T-helper 1 cell treated with Interleukin-12 subunit alpha and Interleukin-12 subunit beta and Interleukin-4 antibody, amounts not matched to agents 30 μg/mL and 1 μg/mL, for 36 hours (primary cell): ENCODE results near the gene STAT5A.
"Not testable (repeated sequence)": the region's sequence is repeated elsewhere in the genome, so short reads cannot be mapped to it uniquely, and the experiment has no call there.

ENCODE experiments used
- H3K27ac Mint-ChIP-seq: one replicate; pipeline ENCODE4 v1.8.0; 2021; ENCODE audit warnings: mild to moderate bottlenecking, mixed read lengths
- H3K27me3 Mint-ChIP-seq: one replicate; pipeline ENCODE4 v1.8.0; 2021; ENCODE audit warnings: low read depth, mixed read lengths
- H3K36me3 Mint-ChIP-seq: one replicate; pipeline ENCODE4 v1.8.0; 2021; ENCODE audit warnings: low read depth, mixed read lengths
- H3K4me1 Mint-ChIP-seq: one replicate; pipeline ENCODE4 v1.8.0; 2021; ENCODE audit warnings: low read depth, mixed read lengths
- H3K4me3 Mint-ChIP-seq: one replicate; pipeline ENCODE4 v1.8.0; 2021; ENCODE audit warnings: mild to moderate bottlenecking, moderate library complexity, mixed read lengths
- H3K9me3 Mint-ChIP-seq: one replicate; pipeline ENCODE4 v1.8.0; 2021; ENCODE audit warnings: mixed read lengths

Gene STAT5A

DNA sequence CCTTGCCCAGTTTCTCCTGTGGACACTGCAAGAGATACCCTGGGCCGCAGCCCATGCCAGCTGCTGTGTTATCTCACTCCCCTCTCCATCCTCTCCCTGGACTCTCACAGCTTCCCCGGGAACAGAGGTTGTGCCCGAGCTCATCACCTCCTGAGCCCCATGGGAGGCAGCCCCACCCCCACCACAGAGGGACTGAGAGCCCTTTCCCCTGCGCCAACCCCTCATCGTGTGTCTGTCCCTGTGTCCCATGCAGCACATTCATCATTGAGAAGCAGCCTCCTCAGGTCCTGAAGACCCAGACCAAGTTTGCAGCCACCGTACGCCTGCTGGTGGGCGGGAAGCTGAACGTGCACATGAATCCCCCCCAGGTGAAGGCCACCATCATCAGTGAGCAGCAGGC lies 12.7 kb downstream of the STAT5A start:
- peaks cover 49% of the 10 kb centered on the region for H3K36me3 Mint-ChIP-seq
- H3K9me3 Mint-ChIP-seq: no peaks in the 10 kb centered on the region
- H3K4me1 Mint-ChIP-seq: peaks cover 12% of the 10 kb centered on the region
- no peak overlapping the region for H3K27ac Mint-ChIP-seq
- H3K27me3 Mint-ChIP-seq: no peaks in the 10 kb centered on the region
- H3K4me3 Mint-ChIP-seq: no peak overlapping the region

GRCh38 chr17:42303694-42304093 lies 15.4 kb downstream of the STAT5A start:
- Mint-ChIP-seq H3K27ac (peak overlapping the region; percentile 46), H3K4me3 (no peak overlapping the region), H3K9me3 (no peaks in the 10 kb centered on the region), H3K27me3 (no peaks in the 10 kb centered on the region), H3K36me3 (peaks cover 59% of the 10 kb centered on the region), H3K4me1 (peaks cover 22% of the 10 kb centered on the region)

GRCh38 chr17:42304187-42305030 lies 16.1 kb downstream of the STAT5A start:
- Mint-ChIP-seq H3K4me1 (peaks cover 25% of the 10 kb centered on the region), H3K4me3 (no peak overlapping the region), H3K9me3 (no peaks in the 10 kb centered on the region), H3K27ac (peak overlapping the region; percentile 19), H3K36me3 (peaks cover 60% of the 10 kb centered on the region), H3K27me3 (no peaks in the 10 kb centered on the region)

- H3K9me3 Mint-ChIP-seq, H3K27ac Mint-ChIP-seq, H3K27me3 Mint-ChIP-seq, H3K4me3 Mint-ChIP-seq: not testable (repeated sequence)
- H3K4me1 Mint-ChIP-seq: peaks cover 27% of the 10 kb centered on the region
- H3K36me3 Mint-ChIP-seq: peaks cover 64% of the 10 kb centered on the region
Measured at GRCh38 chr17:42305031-42305330, 16.7 kb downstream of the STAT5A start.

GRCh38 chr17:42305543-42306384 lies 17.5 kb downstream of the STAT5A start:
- H3K4me1 Mint-ChIP-seq: peaks cover 32% of the 10 kb centered on the region
- peak overlapping the region; percentile 81 for H3K27ac Mint-ChIP-seq
- no peaks in the 10 kb centered on the region for H3K9me3 Mint-ChIP-seq
- H3K36me3 Mint-ChIP-seq: peaks cover 69% of the 10 kb centered on the region
- no peaks in the 10 kb centered on the region for H3K27me3 Mint-ChIP-seq
- H3K4me3 Mint-ChIP-seq: peak overlapping the region; percentile 13

GRCh38 chr17:42306385-42306667 lies 18.0 kb downstream of the STAT5A start:
- H3K27ac Mint-ChIP-seq: no peak overlapping the region
- H3K36me3 Mint-ChIP-seq: peaks cover 67% of the 10 kb centered on the region
- H3K9me3 Mint-ChIP-seq: no peaks in the 10 kb centered on the region
- H3K27me3 Mint-ChIP-seq: no peaks in the 10 kb centered on the region
- peaks cover 37% of the 10 kb centered on the region for H3K4me1 Mint-ChIP-seq
- H3K4me3 Mint-ChIP-seq: no peak overlapping the region

GRCh38 chr17:42307362-42307927 lies 19.1 kb downstream of the STAT5A start:
- Mint-ChIP-seq H3K4me3 (no peak overlapping the region), H3K27me3 (no peaks in the 10 kb centered on the region), H3K36me3 (peaks cover 63% of the 10 kb centered on the region), H3K9me3 (no peaks in the 10 kb centered on the region), H3K27ac (peak overlapping the region; percentile 57), H3K4me1 (peaks cover 46% of the 10 kb centered on the region)

DNA sequence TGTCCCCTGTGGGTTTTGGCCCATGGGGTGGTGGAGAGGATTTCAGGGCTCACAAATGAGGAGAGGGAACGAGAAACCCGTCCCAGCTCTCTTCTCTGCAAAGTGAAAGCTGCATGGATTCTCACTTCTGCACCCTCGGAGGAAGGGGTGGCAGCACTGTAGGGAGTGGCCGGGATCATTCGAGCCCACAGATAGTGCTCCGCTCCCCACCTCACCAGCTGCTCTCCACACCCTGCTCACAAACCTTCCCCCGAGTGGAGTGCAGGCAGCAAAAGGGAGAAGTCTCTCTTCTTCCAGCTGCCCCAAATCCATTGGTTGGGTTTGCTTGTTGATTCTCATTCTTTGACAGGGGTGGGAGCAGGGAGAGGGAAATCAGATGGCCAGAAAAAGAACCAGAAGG lies 20.1 kb downstream of the STAT5A start:
- H3K27ac Mint-ChIP-seq: peak overlapping the region; percentile 49
- no peaks in the 10 kb centered on the region for H3K27me3 Mint-ChIP-seq
- H3K9me3 Mint-ChIP-seq: no peaks in the 10 kb centered on the region
- H3K4me1 Mint-ChIP-seq: peaks cover 46% of the 10 kb centered on the region
- H3K36me3 Mint-ChIP-seq: peaks cover 60% of the 10 kb centered on the region
- H3K4me3 Mint-ChIP-seq: no peak overlapping the region

DNA sequence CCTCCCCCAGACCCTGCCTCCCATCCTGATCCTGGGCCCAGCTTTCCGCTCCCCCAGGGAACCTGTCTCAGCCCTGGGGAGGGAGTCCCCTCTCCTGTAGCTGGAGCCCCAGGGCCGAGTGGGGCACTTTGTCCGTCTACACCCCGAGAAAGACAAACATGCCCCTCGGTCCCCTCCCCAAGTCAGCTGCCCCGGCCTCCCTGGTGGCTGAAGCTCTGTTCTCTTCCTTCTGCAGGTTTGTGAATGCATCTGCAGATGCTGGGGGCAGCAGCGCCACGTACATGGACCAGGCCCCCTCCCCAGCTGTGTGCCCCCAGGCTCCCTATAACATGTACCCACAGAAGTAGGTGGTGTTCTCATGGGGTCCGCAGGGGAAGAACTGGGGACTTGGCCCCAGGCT lies 20.8 kb downstream of the STAT5A start:
- Mint-ChIP-seq H3K4me1 (peaks cover 49% of the 10 kb centered on the region), H3K36me3 (peaks cover 58% of the 10 kb centered on the region), H3K4me3 (no peak overlapping the region), H3K27ac (no peak overlapping the region), H3K27me3 (no peaks in the 10 kb centered on the region), H3K9me3 (no peaks in the 10 kb centered on the region)

GRCh38 chr17:42309986-42310786 lies 21.9 kb downstream of the STAT5A start:
- Mint-ChIP-seq H3K4me3 (no peak overlapping the region), H3K27ac (peak overlapping the region; percentile 70), H3K4me1 (peaks cover 49% of the 10 kb centered on the region), H3K36me3 (peaks cover 53% of the 10 kb centered on the region), H3K9me3 (no peaks in the 10 kb centered on the region), H3K27me3 (no peaks in the 10 kb centered on the region)

GRCh38 chr17:42310787-42311215 lies 22.5 kb downstream of the STAT5A start:
- peak overlapping the region; percentile 70 for H3K27ac Mint-ChIP-seq
- H3K9me3 Mint-ChIP-seq: no peaks in the 10 kb centered on the region
- peaks cover 54% of the 10 kb centered on the region for H3K4me1 Mint-ChIP-seq
- peaks cover 59% of the 10 kb centered on the region for H3K36me3 Mint-ChIP-seq
- H3K4me3 Mint-ChIP-seq: no peak overlapping the region
- H3K27me3 Mint-ChIP-seq: no peaks in the 10 kb centered on the region

DNA sequence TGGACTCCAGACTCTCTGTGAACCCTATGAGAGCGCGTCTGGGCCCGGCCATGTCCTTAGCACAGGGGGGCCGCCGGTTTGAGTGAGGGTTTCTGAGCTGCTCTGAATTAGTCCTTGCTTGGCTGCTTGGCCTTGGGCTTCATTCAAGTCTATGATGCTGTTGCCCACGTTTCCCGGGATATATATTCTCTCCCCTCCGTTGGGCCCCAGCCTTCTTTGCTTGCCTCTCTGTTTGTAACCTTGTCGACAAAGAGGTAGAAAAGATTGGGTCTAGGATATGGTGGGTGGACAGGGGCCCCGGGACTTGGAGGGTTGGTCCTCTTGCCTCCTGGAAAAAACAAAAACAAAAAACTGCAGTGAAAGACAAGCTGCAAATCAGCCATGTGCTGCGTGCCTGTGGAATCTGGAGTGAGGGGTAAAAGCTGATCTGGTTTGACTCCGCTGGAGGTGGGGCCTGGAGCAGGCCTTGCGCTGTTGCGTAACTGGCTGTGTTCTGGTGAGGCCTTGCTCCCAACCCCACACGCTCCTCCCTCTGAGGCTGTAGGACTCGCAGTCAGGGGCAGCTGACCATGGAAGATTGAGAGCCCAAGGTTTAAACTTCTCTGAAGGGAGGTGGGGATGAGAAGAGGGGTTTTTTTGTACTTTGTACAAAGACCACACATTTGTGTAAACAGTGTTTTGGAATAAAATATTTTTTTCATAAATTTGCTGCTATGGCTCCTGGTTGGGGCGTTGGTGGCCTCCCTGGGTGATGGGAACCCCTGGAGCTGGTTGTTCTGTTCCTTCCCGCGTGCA lies 23.1 kb downstream of the STAT5A start:
- peak overlapping the region; percentile 83 for H3K27ac Mint-ChIP-seq
- no peaks in the 10 kb centered on the region for H3K27me3 Mint-ChIP-seq
- H3K36me3 Mint-ChIP-seq: peaks cover 54% of the 10 kb centered on the region
- no peaks in the 10 kb centered on the region for H3K9me3 Mint-ChIP-seq
- peak overlapping the region; percentile 48 for H3K4me3 Mint-ChIP-seq
- H3K4me1 Mint-ChIP-seq: peaks cover 51% of the 10 kb centered on the region

DNA sequence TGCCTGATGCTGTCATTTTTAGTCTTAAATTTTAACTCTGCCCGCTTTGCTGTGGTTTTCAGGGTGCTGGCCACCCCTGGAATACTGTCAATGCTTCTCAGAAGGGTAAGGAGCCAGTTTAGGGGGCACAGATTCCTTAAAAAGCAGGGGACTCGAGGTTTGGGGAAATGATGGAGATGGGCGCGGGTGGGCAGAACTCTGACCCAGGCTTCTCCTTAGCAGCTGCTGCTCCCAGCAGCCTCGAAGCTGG lies 23.7 kb downstream of the STAT5A start:
- H3K36me3 Mint-ChIP-seq: peaks cover 58% of the 10 kb centered on the region
- H3K27ac Mint-ChIP-seq: peak overlapping the region; percentile 70
- no peaks in the 10 kb centered on the region for H3K27me3 Mint-ChIP-seq
- H3K4me3 Mint-ChIP-seq: no peak overlapping the region
- no peaks in the 10 kb centered on the region for H3K9me3 Mint-ChIP-seq
- peaks cover 55% of the 10 kb centered on the region for H3K4me1 Mint-ChIP-seq
